CD4-positive, alpha-beta T cell treated with Interleukin-15 for 4 hours (primary cell): ENCODE results near the gene TPP1.

Experiments used
- DNase-seq: peaks from one replicate; pipeline ENCODE4 v3.0.0-alpha.2; 2020; ENCODE audit warnings: low spot score

TPP1 gene

GRCh38 chr11:6627762-6628241, 8.6 kb upstream of the TPP1 start:
- DNase-seq = no peak

- no peak for DNase-seq
These were observed 7.9 kb upstream of the TPP1 start for GRCh38 chr11:6626971-6627761.

GRCh38 chr11:6625832-6626420, 6.7 kb upstream of the TPP1 start:
- DNase-seq = no peak

- DNase-seq = no peak
These were observed 6.1 kb upstream of the TPP1 start for GRCh38 chr11:6625156-6625831.

GRCh38 chr11:6623391-6624363, 4.5 kb upstream of the TPP1 start:
- no peak for DNase-seq

GRCh38 chr11:6622261-6623171, 3.3 kb upstream of the TPP1 start:
- no peak for DNase-seq

- no peak for DNase-seq
These were observed 2.5 kb upstream of the TPP1 start for GRCh38 chr11:6621711-6622211.

GRCh38 chr11:6620636-6621035, 1.4 kb upstream of the TPP1 start:
- no peak for DNase-seq

- peak; percentile 81 for DNase-seq
These were observed 862 bp downstream of the TPP1 start for GRCh38 chr11:6618117-6619003.

- DNase-seq = no peak
These were observed 1.9 kb downstream of the TPP1 start for GRCh38 chr11:6617315-6617781.

- no peak for DNase-seq
These were observed 2.5 kb downstream of the TPP1 start for GRCh38 chr11:6616596-6617250.

GRCh38 chr11:6615882-6616585, 3.2 kb downstream of the TPP1 start:
- no peak for DNase-seq

GRCh38 chr11:6615046-6615445, 4.2 kb downstream of the TPP1 start:
- no peak for DNase-seq

GRCh38 chr11:6614446-6614845, 4.8 kb downstream of the TPP1 start:
- no peak for DNase-seq

GRCh38 chr11:6613496-6613895, 5.7 kb downstream of the TPP1 start:
- DNase-seq = no peak

GRCh38 chr11:6612213-6613041, 6.8 kb downstream of the TPP1 start, which contains the start of gene TAF10:
TSS of gene TAF10 (minus strand) at chr11:6612216. CDS start at chr11:6612189, 27 bp downstream.
- DNase-seq = peak; percentile 94

GRCh38 chr11:6611963-6612212, 7.3 kb downstream of the TPP1 start:
- DNase-seq = no peak
